Measurements from ENCODE around the gene TEX38.

GRCh38 chr1:46653405-46653958 lies 18.2 kb upstream of the TEX38 start:
- no peak for TF ChIP-seq CTCF (IDR thresholded peaks at IDR 0.05; ENCODE audit: low read depth, low read length, missing input control)
- no peak for TF ChIP-seq RXRA (IDR thresholded peaks at IDR 0.05)
- no peak for TF ChIP-seq JUND (IDR thresholded peaks at IDR 0.05)
- TF ChIP-seq ZBTB33 (IDR thresholded peaks at IDR 0.05), result no peak
- no peak for TF ChIP-seq MAX (IDR thresholded peaks at IDR 0.05)
- no peak for TF ChIP-seq ATF3 (IDR thresholded peaks at IDR 0.05)
- TF ChIP-seq GABPA (IDR thresholded peaks at IDR 0.05 in 1 of 2, conservative IDR thresholded peaks at IDR 0.05 in 1 of 2), result no peak
